Adipocyte (in vitro differentiated cells): ENCODE measurements around the gene BCLAF1.

ENCODE experiments used
- DNase-seq: peaks from one replicate; pipeline ENCODE4 v3.0.0-alpha.2; 2015; ENCODE audit warnings: low read depth
- H3K27me3 ChIP-seq: replicated peaks from 2 replicates; pipeline ENCODE4 v1.7.0; 2013; ENCODE audit warnings: mild to moderate bottlenecking, low read length, moderate library complexity; ENCODE audit not compliant: control insufficient read depth, insufficient read depth
- H3K36me3 ChIP-seq: 2 replicates; pipeline ENCODE4 v1.7.0; 2013; ENCODE audit warnings: low read length, mild to moderate bottlenecking, moderate library complexity; ENCODE audit not compliant: control insufficient read depth, insufficient read depth, severe bottlenecking
- H3K4me1 ChIP-seq: 2 replicates; pipeline ENCODE4 v1.7.0; 2013; ENCODE audit warnings: mild to moderate bottlenecking, low read length, moderate library complexity; ENCODE audit not compliant: control insufficient read depth, insufficient read depth
- H3K4me3 ChIP-seq: 2 replicates; pipeline ENCODE4 v1.7.0; 2013; ENCODE audit warnings: mild to moderate bottlenecking, low read length, moderate library complexity
- H3K9ac ChIP-seq: 2 replicates; pipeline ENCODE4 v1.7.0; 2013; ENCODE audit warnings: mild to moderate bottlenecking, low read length, moderate library complexity
- H3K9me3 ChIP-seq: 2 replicates; pipeline ENCODE4 v1.7.0; 2013; ENCODE audit warnings: mild to moderate bottlenecking, low read length, moderate library complexity; ENCODE audit not compliant: control insufficient read depth

The BCLAF1 gene

DNA sequence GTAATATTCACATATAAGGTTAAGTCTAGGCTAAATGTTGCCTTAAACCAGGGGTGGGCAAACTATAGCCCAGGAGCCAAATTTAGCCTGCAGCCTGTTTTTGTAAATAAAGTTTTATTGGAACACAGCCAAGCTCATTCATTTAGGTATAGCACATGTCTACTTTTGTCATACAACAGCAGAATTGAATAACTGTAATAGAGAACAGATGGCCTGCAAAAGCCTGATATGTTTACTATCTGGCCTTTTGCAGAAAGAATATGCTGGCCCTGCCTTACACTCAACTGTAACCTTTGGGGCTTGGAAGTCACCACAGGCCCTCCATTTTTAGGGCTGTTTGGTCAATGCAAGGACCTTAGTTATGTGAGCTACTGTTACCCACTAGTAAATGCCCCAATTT lies 17.7 kb upstream of the BCLAF1 start:
- no peak for DNase-seq

DNA sequence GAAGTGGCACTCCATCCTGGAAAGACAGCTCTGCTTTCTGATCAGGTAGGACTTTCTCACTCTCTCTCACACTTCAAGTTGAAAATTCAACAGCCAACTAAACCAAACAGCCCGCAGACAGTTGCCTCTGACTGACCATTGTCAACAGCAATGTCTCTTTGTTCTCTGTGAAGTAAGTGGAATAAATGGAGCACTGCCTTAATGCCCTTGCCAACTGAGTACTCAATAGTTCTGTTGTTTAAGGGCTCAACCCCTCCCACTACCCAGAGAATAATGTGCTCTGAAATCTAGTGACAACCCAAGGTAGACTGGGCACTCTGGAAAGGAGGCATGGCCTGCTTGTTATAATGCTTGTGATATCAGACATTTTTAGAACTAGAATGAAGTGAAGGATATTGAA lies 16.8 kb upstream of the BCLAF1 start:
- H3K27me3 ChIP-seq: no peaks in the 10 kb centered on the region
- no peaks in the 10 kb centered on the region for H3K36me3 ChIP-seq
- no peak overlapping the region for H3K4me3 ChIP-seq
- no peak overlapping the region for H3K9ac ChIP-seq
- no peaks in the 10 kb centered on the region for H3K4me1 ChIP-seq
- DNase-seq: no peak
- H3K9me3 ChIP-seq: no peaks in the 10 kb centered on the region

More for the DNA sequence above, 17.7 kb upstream of the BCLAF1 start:
- Histone ChIP-seq H3K9me3 (no peaks in the 10 kb centered on the region), H3K4me3 (no peak overlapping the region), H3K27me3 (no peaks in the 10 kb centered on the region), H3K36me3 (no peaks in the 10 kb centered on the region), H3K4me1 (no peaks in the 10 kb centered on the region), H3K9ac (no peak overlapping the region)

DNA sequence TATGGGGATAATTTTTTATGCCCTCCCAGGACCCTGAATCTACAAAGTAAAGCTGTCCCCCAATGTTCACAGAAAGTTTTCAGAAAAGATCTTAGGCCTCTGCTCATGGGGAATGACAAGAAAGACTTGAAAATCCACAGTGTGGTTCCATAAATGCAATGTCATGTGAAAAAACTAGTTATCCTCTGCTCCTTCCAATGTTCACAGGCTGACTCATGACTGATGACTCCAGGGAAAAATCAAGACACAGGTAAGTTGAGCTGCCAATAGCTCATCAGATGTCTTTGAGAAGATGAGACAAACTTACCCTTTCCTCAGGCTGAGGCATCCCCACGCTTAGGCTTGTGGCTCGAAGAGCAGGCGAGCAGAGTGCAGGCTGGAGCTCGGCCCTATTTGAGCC lies 14.8 kb upstream of the BCLAF1 start:
- Histone ChIP-seq H3K27me3 (no peaks in the 10 kb centered on the region), H3K4me1 (no peaks in the 10 kb centered on the region), H3K4me3 (no peak overlapping the region), H3K9ac (no peak overlapping the region), H3K36me3 (no peaks in the 10 kb centered on the region), H3K9me3 (no peaks in the 10 kb centered on the region)
- no peak for DNase-seq

DNA sequence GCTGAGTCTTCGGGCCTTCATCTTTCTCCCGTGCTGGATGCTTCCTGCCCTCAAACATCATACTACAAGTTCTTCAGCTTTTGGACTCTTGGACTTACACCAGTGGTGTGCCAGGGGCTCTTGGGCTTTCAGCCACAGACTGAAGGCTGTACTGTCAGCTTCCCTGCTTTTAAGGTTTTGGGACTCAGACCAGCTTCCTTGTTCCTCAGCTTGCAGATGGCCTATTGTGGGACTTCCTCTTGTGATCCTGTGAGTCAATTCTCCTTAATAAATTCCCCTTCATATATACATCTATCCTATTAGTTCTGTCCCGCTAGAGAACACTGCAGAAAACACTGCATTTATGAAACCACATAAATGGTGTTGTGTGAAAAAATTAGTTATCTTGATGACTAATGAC lies 13.9 kb upstream of the BCLAF1 start:
- H3K9me3 ChIP-seq: no peaks in the 10 kb centered on the region
- DNase-seq: no peak

DNA sequence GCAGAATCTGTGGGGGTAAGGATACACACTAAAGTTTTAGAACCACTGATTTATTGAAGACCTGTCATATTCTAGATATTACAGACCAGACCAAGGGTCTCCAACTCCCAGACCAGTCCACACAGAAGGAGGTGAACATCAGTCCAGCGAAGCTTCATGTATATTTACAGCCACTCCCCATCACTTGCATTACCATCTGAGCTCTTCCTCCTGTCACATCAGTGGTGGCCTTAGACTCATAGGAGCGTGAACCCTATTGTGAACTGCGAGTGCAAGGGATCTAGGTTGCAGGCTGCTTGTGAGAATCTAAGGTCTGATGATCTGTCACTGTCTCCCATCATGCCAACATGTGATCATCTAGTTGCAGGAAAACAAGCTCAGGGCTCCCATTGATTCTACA lies 5.0 kb upstream of the BCLAF1 start:
- no peak overlapping the region for H3K4me3 ChIP-seq
- H3K36me3 ChIP-seq: no peaks in the 10 kb centered on the region
- H3K27me3 ChIP-seq: no peaks in the 10 kb centered on the region
- no peaks in the 10 kb centered on the region for H3K9me3 ChIP-seq
- peaks cover 14% of the 10 kb centered on the region for H3K4me1 ChIP-seq
- no peak overlapping the region for H3K9ac ChIP-seq
- no peak for DNase-seq

More for the DNA sequence above, 13.9 kb upstream of the BCLAF1 start:
- H3K27me3 ChIP-seq: no peaks in the 10 kb centered on the region
- H3K4me1 ChIP-seq: no peaks in the 10 kb centered on the region
- H3K4me3 ChIP-seq: no peak overlapping the region
- no peak overlapping the region for H3K9ac ChIP-seq
- H3K36me3 ChIP-seq: no peaks in the 10 kb centered on the region

DNA sequence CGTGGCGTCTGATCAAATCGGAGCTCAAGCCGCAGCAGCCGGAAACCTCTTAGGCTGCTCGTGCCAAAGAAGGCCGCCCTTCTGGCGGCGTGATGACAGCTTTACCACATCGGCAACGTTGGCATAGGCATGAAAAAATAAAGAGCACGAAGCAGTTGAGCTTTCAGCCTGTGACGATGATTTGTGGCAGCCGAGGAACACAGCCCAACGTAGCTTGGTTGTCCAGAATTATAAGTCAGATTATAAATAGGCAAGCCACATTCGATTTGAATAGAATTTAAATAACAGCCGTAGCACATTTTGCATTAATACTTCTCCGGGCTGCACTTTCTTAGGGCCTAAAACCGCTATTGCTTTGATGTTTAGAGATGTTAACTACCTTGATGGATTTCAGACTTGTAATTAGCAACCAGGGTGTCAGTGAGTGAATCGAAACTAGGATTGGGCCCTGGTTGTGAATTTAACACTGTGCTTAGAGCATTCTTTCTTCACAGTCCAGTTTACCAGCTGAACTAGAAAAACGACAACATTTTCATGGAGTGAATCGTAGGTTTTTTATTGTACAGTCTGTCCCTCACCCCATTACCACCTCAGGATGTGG lies 864 bp upstream of the BCLAF1 start:
- Histone ChIP-seq H3K4me1 (peaks cover 32% of the 10 kb centered on the region), H3K27me3 (no peaks in the 10 kb centered on the region), H3K36me3 (no peaks in the 10 kb centered on the region), H3K4me3 (peak overlapping the region; percentile 90), H3K9me3 (no peaks in the 10 kb centered on the region), H3K9ac (peak overlapping the region; percentile 99)
- DNase-seq: peak; percentile 89

DNA sequence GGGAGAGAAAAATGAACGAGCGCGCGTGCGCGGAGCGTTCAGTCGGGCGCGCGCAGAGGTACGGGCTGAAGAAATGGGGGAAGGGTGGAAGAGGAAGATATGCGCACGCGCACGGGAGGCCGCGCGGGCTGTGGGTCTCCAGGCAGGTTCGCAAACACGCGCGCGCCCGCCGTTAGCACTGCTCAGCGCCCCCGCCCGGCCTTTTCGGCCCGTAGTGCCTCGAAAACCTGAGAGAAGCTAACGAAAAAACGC lies 393 bp downstream of the BCLAF1 start:
- peak; percentile 97 for DNase-seq
- H3K4me3 ChIP-seq: peak overlapping the region; percentile 90
- peak overlapping the region; percentile 99 for H3K9ac ChIP-seq
- H3K4me1 ChIP-seq: peaks cover 42% of the 10 kb centered on the region
- no peaks in the 10 kb centered on the region for H3K27me3 ChIP-seq
- no peaks in the 10 kb centered on the region for H3K36me3 ChIP-seq
- H3K9me3 ChIP-seq: no peaks in the 10 kb centered on the region

DNA sequence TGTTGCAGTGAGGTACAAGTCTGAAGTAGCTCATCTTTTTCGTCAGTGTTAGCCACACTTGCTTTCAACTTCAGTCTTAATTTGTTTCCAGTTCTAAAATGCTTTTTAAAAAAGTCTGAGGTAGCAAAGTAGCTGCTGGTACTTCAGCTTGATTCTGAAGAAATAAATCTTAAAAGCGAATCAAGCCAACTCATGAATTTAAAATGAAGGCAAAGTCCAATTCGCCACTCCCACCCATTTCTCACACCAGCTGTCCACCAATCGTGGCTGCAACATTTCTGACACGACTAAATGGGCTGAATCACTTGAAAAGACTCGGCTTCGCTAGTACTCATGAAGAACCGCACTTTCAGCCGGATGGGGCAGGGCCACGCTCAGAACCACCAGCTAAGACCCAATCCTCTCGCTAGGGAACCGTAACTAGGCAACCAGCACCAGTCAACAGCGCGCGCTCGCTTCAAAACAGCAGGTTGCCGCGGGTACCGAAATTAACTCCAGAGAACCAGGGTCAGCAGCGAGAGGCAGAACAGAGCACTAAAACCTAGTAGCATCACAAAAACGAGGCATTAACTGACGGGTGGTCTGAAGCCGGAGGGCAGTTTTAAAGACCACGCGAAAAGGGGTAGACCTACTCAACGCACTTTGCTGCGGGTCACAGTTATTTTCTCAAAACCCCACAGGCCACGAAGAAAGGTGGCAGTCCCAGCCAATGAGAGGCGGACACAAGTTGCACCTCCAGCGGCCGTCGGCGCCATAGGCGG lies 900 bp downstream of the BCLAF1 start:
- DNase-seq: peak; percentile 95
- peak overlapping the region; percentile 99 for H3K9ac ChIP-seq

DNA sequence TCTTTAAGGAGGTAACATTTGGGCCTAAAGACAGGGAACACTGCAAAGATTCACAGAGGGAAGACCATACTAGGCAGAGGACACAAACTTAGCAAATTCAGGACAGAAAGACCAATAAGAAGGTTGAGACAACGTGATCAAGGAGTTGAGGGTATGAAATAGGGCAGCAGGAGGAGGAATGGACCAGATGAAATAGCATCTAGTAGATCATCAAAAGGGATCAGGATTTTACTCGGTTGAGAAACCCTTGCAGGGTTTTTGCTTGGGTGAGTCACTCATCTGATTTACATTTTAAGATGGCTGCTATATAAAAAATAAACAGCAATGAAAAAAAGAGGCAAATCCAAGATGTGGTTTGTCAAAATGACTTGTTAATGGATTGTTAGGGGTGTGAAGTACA lies 4.7 kb downstream of the BCLAF1 start:
- Histone ChIP-seq H3K9ac (no peak overlapping the region), H3K4me3 (peak overlapping the region; percentile 12), H3K36me3 (peaks cover 16% of the 10 kb centered on the region), H3K27me3 (no peaks in the 10 kb centered on the region), H3K9me3 (no peaks in the 10 kb centered on the region), H3K4me1 (peaks cover 67% of the 10 kb centered on the region)
- peak; percentile 69 for DNase-seq

More for the DNA sequence above, 900 bp downstream of the BCLAF1 start:
- Histone ChIP-seq H3K36me3 (no peaks in the 10 kb centered on the region), H3K4me1 (peaks cover 44% of the 10 kb centered on the region), H3K27me3 (no peaks in the 10 kb centered on the region), H3K9me3 (no peaks in the 10 kb centered on the region), H3K4me3 (peak overlapping the region; percentile 90)

DNA sequence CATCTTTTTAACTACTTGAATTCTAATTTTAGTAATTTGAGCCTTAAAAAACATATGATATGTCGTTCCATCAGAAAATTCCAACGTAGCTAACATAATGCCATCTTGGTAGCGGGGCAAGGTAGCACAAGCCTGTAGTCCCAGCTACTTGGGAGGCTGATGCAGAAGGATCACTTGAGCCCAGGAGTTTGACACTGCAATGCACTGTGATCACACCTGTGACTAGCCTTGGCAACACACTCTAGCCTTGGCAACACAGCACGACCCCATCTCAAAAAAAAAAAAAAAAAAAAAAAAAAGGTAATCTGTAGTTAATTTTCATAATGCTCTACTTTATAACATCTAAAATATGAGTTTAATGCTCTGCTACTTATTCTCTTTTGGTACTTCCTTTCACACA lies 6.7 kb downstream of the BCLAF1 start:
- Histone ChIP-seq H3K27me3 (no peaks in the 10 kb centered on the region), H3K9ac (no peak overlapping the region), H3K36me3 (peaks cover 34% of the 10 kb centered on the region), H3K4me3 (no peak overlapping the region), H3K9me3 (no peaks in the 10 kb centered on the region), H3K4me1 (peaks cover 62% of the 10 kb centered on the region)
- no peak for DNase-seq

DNA sequence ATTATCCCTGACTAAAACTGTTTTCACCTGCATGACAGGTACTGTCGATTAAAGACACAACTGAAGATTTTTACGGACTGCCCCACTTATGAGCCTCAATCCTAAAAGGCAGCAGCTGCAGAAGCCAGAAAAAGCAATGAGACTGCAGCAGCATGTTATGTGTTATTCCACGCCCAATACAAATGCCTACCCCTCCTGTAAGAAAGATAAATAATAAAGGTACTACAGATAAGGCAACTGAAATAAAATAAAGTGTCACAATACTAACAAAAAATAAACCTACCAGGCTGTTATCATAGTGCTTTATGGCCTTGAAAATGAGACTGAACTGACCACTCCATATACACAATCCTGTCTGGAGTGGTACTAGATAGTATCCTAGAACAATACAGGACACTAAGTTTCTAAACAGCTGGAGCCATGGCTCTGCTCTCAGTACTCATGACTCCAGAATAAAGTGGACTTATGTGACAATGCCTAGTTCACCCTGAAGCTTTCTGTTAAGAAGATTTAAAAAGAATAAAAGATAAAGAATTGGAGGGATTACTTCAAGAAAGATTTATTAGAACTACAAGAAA lies 9.5 kb downstream of the BCLAF1 start:
- H3K4me1 ChIP-seq: peaks cover 48% of the 10 kb centered on the region
- no peaks in the 10 kb centered on the region for H3K9me3 ChIP-seq
- peaks cover 51% of the 10 kb centered on the region for H3K36me3 ChIP-seq
- H3K9ac ChIP-seq: no peak overlapping the region
- no peak for DNase-seq
- no peaks in the 10 kb centered on the region for H3K27me3 ChIP-seq
- no peak overlapping the region for H3K4me3 ChIP-seq
